Epithelial cell of proximal tubule (primary cell): ENCODE measurements around the gene ARHGEF39. TPM values are rescaled to one million over a fixed set of nuclear protein-coding genes. Genes with fewer than 3 reads are reported as not detected.
"Not testable (repeated sequence)": the region's sequence is repeated elsewhere in the genome, so short reads cannot be mapped to it uniquely, and the experiment has no call there.

Experiments used
- DNase-seq: peaks from one replicate; pipeline ENCODE4 v3.0.0-alpha.2; 2011; ENCODE audit warnings: low read depth
- H3K4me3 ChIP-seq: 2 replicates; pipeline ENCODE4 v1.5.1; 2011; ENCODE audit warnings: low read depth, mild to moderate bottlenecking, low read length
- total RNA-seq: library from RNA; depleted of rRNA; stranded (reverse); fragments of >200 nt; gene quantifications from 2 replicates; pipeline ENCODE4 v1.2.3, GENCODE V29; 2015
- TF ChIP-seq, protein P1 (sequence below): conservative IDR thresholded peaks from 2 replicates; pipeline ENCODE4 v1.5.1; 2012; ENCODE audit warnings: low read depth, mild to moderate bottlenecking, low read length

Gene ARHGEF39
- total RNA-seq, 1 donor from 2014 or later, result 17.5 TPM

DNA sequence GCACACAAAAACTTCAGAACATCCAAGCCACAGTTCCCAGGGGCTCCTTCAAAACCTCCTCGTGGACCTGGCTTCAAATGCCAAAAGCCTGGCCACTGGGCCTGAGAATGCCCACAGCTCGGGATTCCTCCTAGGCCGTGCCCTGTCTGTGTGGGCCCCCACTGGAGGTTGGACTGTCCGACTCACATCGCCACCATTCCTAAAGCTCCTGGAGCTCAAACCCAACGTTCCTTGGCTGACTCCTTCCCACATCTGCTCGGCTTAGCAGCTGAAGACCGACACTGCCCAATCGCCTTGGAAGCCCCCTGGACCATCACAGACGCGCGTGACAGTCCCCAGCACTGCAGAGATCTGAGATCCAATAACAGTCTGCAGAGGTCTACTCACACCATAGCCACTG lies 21.9 kb downstream of the ARHGEF39 start:
- H3K4me3 ChIP-seq, result no peak overlapping the region
- TF ChIP-seq, protein P1, sequence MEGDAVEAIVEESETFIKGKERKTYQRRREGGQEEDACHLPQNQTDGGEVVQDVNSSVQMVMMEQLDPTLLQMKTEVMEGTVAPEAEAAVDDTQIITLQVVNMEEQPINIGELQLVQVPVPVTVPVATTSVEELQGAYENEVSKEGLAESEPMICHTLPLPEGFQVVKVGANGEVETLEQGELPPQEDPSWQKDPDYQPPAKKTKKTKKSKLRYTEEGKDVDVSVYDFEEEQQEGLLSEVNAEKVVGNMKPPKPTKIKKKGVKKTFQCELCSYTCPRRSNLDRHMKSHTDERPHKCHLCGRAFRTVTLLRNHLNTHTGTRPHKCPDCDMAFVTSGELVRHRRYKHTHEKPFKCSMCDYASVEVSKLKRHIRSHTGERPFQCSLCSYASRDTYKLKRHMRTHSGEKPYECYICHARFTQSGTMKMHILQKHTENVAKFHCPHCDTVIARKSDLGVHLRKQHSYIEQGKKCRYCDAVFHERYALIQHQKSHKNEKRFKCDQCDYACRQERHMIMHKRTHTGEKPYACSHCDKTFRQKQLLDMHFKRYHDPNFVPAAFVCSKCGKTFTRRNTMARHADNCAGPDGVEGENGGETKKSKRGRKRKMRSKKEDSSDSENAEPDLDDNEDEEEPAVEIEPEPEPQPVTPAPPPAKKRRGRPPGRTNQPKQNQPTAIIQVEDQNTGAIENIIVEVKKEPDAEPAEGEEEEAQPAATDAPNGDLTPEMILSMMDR, result no peak
- no peak for DNase-seq

DNA sequence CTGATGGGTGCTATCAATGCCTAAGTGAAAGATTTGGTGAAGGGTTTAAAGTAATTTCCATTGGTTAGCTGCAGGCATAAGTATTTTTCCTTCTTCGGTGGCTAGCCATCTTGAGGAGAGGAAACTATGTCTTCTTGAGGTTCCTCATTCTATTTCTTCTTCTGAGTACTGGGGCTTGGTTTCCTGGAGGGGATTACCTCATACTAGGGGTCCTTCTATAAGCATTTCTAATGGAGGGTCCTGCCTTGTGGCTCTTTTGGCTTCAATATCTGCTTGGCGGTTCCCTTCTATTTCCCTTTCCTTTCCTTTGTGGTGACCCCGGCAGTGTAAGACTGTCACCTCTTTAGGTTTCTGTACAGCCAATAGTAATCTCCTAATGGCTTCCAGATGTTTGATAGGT lies 23.5 kb downstream of the ARHGEF39 start:
- H3K4me3 ChIP-seq, DNase-seq: not testable (repeated sequence)

- not testable (repeated sequence) for DNase-seq, H3K4me3 ChIP-seq
Measured at GRCh38 chr9:35640431-35640830, 24.6 kb downstream of the ARHGEF39 start.

- DNase-seq, result no peak
Measured at GRCh38 chr9:35639631-35640030, 25.4 kb downstream of the ARHGEF39 start.

GRCh38 chr9:35639225-35639624 lies 25.8 kb downstream of the ARHGEF39 start:
- not testable (repeated sequence) for H3K4me3 ChIP-seq, DNase-seq

More at GRCh38 chr9:35639631-35640030, 25.4 kb downstream of the ARHGEF39 start:
- no peak overlapping the region for H3K4me3 ChIP-seq
- TF ChIP-seq, protein P1, result no peak

- DNase-seq, H3K4me3 ChIP-seq: not testable (repeated sequence)
Measured at GRCh38 chr9:35638751-35639150, 26.2 kb downstream of the ARHGEF39 start.

DNA sequence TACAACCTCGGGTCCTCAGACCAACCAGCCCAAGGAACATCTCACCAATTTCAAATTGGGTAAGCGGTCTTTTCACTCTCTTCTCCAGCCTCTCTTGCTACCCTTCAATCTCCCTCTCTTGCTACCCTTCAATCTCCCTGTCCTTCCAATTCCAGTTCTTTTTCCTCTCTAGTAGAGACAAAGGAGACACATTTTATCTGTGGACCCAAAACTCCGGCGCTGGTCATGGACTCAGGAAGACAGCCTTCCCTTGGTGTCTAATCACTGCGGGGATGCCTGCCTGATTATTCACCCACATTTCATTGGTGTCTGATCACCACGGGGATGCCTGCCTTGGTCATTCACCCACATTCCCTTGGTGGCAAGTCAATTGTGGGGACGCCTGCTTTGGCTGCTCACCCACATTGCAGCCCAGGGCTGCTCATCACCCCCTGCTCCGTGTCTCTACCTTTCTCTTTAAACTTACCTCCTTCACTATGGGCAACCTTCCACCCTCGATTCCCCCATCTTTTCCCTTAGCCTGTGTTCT lies 27.5 kb downstream of the ARHGEF39 start:
- DNase-seq, H3K4me3 ChIP-seq: not testable (repeated sequence)

- DNase-seq, H3K4me3 ChIP-seq: not testable (repeated sequence)
Measured at GRCh38 chr9:35636877-35637246, 28.1 kb downstream of the ARHGEF39 start.

DNA sequence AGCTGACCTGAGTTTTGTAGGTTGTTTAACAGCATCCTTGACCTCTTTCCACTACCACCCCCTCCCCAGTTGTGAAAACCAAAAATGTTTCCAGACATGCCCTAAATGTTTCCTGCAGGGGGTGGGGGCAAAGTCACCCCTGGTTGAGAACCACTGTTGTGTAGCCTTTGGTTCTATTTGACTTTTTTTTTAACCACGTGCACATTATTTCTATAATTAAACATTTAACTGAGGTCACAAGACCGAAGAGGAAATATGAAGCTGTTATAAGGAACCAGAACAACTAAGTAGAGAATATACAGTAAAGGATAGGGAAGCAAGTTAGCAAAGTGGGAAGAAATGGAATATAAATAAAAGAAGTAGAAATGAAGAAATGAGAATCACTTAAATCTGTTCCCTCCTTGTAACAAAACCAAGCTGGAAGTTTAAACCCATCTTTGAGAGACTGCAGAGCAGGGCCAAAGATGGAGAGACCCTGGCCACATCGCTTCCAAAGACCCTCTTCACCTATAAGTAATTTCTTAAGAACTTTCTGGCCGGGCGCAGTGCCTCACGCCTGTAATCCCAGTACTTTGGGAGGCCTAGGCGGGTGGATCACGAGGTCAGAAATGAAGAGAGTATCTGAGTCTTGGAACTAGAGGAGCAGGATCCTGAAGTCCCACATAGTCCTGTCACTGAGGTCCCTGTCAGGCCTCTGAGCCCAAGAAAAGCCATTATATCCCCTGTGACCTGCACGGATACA lies 28.7 kb downstream of the ARHGEF39 start:
- H3K4me3 ChIP-seq, result no peak overlapping the region
- TF ChIP-seq, protein P1, result no peak
- DNase-seq, result no peak

- TF ChIP-seq, protein P1, result no peak
- H3K4me3 ChIP-seq, result no peak overlapping the region
- DNase-seq, result no peak
Measured at GRCh38 chr9:35635730-35636129, 29.3 kb downstream of the ARHGEF39 start.
